ENCODE data around the gene LDLRAD4.

LDLRAD4 gene

GRCh38 chr18:13480571-13481255 lies 262.2 kb downstream of the LDLRAD4 start:
- POLR2A ChIA-PET = no interaction called here
- CTCF ChIA-PET = no interaction called here
- DNase-seq (ENCODE audit: extremely low spot score) = no peak
- TF ChIP-seq ELF4 (IDR thresholded peaks at IDR 0.05) (no peak), BHLHE40 (IDR thresholded peaks at IDR 0.05; ENCODE audit: borderline replicate concordance) (no peak), TARDBP (IDR thresholded peaks at IDR 0.05) (no peak), FOXM1 (IDR thresholded peaks at IDR 0.05; ENCODE audit: borderline replicate concordance) (no peak), SP1 (IDR thresholded peaks at IDR 0.05) (no peak), SUZ12 (IDR thresholded peaks at IDR 0.05) (no peak), PKNOX1 (IDR thresholded peaks at IDR 0.05) (no peak), FOXK2 (IDR thresholded peaks at IDR 0.05) (no peak), HDGF (IDR thresholded peaks at IDR 0.05; ENCODE audit: borderline replicate concordance) (no peak), ARNT (IDR thresholded peaks at IDR 0.05) (no peak), CTBP1 (IDR thresholded peaks at IDR 0.05; ENCODE audit: borderline replicate concordance) (no peak), LEF1 (IDR thresholded peaks at IDR 0.05; ENCODE audit: borderline replicate concordance) (no peak), L3MBTL2 (conservative IDR thresholded peaks at IDR 0.05) (no peak), NFRKB (IDR thresholded peaks at IDR 0.05) (no peak), FOXA1 (IDR thresholded peaks at IDR 0.05) (no peak), ZNF384 (IDR thresholded peaks at IDR 0.05) (no peak)

DNA sequence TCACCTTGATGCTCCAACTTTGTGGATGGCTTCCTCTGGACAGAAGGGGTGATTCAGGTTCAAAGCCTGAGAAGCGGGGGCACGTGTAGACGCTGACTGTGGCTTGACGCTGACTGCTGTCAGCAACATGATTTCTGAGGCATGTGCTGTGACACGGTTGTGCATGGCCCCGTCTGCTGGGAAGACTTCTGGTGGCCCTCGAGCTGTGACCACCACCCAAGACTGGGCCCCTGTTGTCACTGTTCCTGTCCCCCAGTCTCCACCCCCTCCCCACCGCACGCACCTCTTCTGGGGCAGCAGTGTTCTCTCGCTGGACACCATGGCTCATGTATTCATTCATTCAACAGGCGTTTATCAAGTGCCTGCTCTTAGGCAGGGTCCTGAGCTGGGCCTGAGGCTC lies 262.8 kb downstream of the LDLRAD4 start:
- no peak for TF ChIP-seq LEF1 (IDR thresholded peaks at IDR 0.05; ENCODE audit: borderline replicate concordance)
- TF ChIP-seq SP1 (IDR thresholded peaks at IDR 0.05) = no peak
- no peak for TF ChIP-seq ELF4 (IDR thresholded peaks at IDR 0.05)
- no peak for TF ChIP-seq NFRKB (IDR thresholded peaks at IDR 0.05)
- TF ChIP-seq PKNOX1 (IDR thresholded peaks at IDR 0.05) = no peak
- TF ChIP-seq BHLHE40 (IDR thresholded peaks at IDR 0.05; ENCODE audit: borderline replicate concordance) = no peak
- TF ChIP-seq CTBP1 (IDR thresholded peaks at IDR 0.05; ENCODE audit: borderline replicate concordance) = no peak
- no peak for TF ChIP-seq L3MBTL2 (conservative IDR thresholded peaks at IDR 0.05)
- no peak for TF ChIP-seq FOXM1 (IDR thresholded peaks at IDR 0.05; ENCODE audit: borderline replicate concordance)
- TF ChIP-seq FOXK2 (IDR thresholded peaks at IDR 0.05) = no peak
- TF ChIP-seq HDGF (IDR thresholded peaks at IDR 0.05; ENCODE audit: borderline replicate concordance) = no peak
- POLR2A ChIA-PET = no interaction called here
- CTCF ChIA-PET = interaction anchor here (0.6 kb wide), 1 partner anchor 65 kb away, joined by 3 read pairs; no protein-coding TSS in a partner anchor
- no peak for DNase-seq (ENCODE audit: extremely low spot score)

DNA sequence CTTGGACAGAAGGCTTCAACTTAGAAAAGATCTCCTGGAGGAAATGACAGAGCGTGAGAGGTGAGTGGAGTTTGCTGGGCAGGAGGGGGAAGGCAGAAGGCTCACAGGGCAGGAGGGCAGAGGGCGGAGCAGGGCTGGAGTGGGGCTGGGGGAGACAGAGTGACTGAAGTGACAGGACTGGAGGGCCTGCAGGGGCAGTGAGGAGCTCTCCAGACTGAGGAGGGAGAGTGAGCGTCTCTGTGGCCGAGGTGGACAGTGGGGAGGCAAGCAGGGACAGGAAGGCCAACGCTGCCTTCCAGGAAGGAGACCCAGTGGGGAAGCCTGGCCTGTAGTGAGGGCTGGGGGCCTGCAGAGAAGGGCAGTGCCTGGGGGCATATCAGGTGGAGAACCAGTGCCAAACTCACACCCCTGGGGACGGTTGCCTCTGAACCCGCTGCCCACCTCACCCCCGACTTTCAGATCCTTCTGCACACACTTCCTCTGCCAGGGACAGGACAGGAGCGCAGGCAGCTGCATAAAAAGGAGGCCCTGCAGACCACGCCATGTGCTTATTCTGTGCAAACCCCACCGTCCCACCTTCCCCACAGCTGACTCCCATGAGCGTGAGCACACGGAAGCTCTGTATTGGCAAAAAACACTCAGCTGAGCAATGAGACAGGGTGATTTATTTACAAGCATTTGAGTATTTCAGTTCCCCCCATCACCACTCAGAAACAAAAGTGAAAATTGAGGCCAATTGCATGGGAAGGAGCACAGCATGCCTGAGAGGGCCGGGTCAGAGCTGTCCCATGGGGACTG lies 263.5 kb downstream of the LDLRAD4 start:
- TF ChIP-seq HDGF (IDR thresholded peaks at IDR 0.05; ENCODE audit: borderline replicate concordance) (no peak), SP1 (IDR thresholded peaks at IDR 0.05) (no peak), CTBP1 (IDR thresholded peaks at IDR 0.05; ENCODE audit: borderline replicate concordance) (no peak)
- CTCF ChIA-PET = interaction anchor here (0.6 kb wide), 1 partner anchor 65 kb away, joined by 3 read pairs; no protein-coding TSS in a partner anchor
- no peak for DNase-seq (ENCODE audit: extremely low spot score)
- POLR2A ChIA-PET = no interaction called here

- CTCF ChIA-PET = no interaction called here
- POLR2A ChIA-PET = no interaction called here
- TF ChIP-seq SUZ12 (IDR thresholded peaks at IDR 0.05) (no peak), HDGF (IDR thresholded peaks at IDR 0.05; ENCODE audit: borderline replicate concordance) (no peak), PKNOX1 (IDR thresholded peaks at IDR 0.05) (no peak), FOXM1 (IDR thresholded peaks at IDR 0.05; ENCODE audit: borderline replicate concordance) (no peak), SP1 (IDR thresholded peaks at IDR 0.05) (no peak), ARNT (IDR thresholded peaks at IDR 0.05) (no peak), FOXA1 (IDR thresholded peaks at IDR 0.05) (no peak), ELF4 (IDR thresholded peaks at IDR 0.05) (no peak), TARDBP (IDR thresholded peaks at IDR 0.05) (no peak), CTBP1 (IDR thresholded peaks at IDR 0.05; ENCODE audit: borderline replicate concordance) (no peak), FOXK2 (IDR thresholded peaks at IDR 0.05) (no peak), NFRKB (IDR thresholded peaks at IDR 0.05) (no peak)
- no peak for DNase-seq (ENCODE audit: extremely low spot score)
Measured at GRCh38 chr18:13482618-13482945, 264.0 kb downstream of the LDLRAD4 start.

GRCh38 chr18:13483316-13484270 lies 265.0 kb downstream of the LDLRAD4 start:
- CTCF ChIA-PET = no interaction called here
- DNase-seq (ENCODE audit: extremely low spot score) = no peak
- POLR2A ChIA-PET = no interaction called here
- TF ChIP-seq L3MBTL2 (conservative IDR thresholded peaks at IDR 0.05) (no peak), SP1 (IDR thresholded peaks at IDR 0.05) (no peak), ARNT (IDR thresholded peaks at IDR 0.05) (no peak)

All from HEK293T (cell line).